ENCODE measurements around the gene EZR.
A peak's percentile ranks its signal among the peaks of the same experiment; 100 is the strongest.

The EZR gene

GRCh38 chr6:158818581-158819212 lies 471 bp downstream of the EZR start:
- peak; percentile 76 to 86 for DNase-seq
- TF ChIP-seq POLR2A (IDR thresholded peaks at IDR 0.05; ENCODE audit: low read length) (no peak), GATA1 (IDR thresholded peaks at IDR 0.05; ENCODE audit: low read depth, low read length) (no peak)

- TF ChIP-seq GATA1 (IDR thresholded peaks at IDR 0.05; ENCODE audit: low read depth, low read length) (no peak), POLR2A (IDR thresholded peaks at IDR 0.05; ENCODE audit: low read length) (peak; percentile 83)
- DNase-seq = peak; percentile 84 to 91
Measured at GRCh38 chr6:158817728-158818580, 1.2 kb downstream of the EZR start.

- DNase-seq = peak; percentile 91 to 94
Measured at GRCh38 chr6:158816803-158817727, 2.1 kb downstream of the EZR start.

GRCh38 chr6:158816329-158816728 lies 2.8 kb downstream of the EZR start:
- peak in 1 of 2 experiments; percentile 17 for DNase-seq
- TF ChIP-seq GATA1 (IDR thresholded peaks at IDR 0.05; ENCODE audit: low read depth, low read length) (no peak), POLR2A (IDR thresholded peaks at IDR 0.05; ENCODE audit: low read length) (no peak)

More at GRCh38 chr6:158816803-158817727, 2.1 kb downstream of the EZR start:
- TF ChIP-seq POLR2A (IDR thresholded peaks at IDR 0.05; ENCODE audit: low read length) (no peak), GATA1 (IDR thresholded peaks at IDR 0.05; ENCODE audit: low read depth, low read length) (no peak)

- TF ChIP-seq GATA1 (IDR thresholded peaks at IDR 0.05; ENCODE audit: low read depth, low read length) (no peak), POLR2A (IDR thresholded peaks at IDR 0.05; ENCODE audit: low read length) (no peak)
- DNase-seq = no peak
Measured at GRCh38 chr6:158815907-158816306, 3.3 kb downstream of the EZR start.

GRCh38 chr6:158815379-158815724 lies 3.8 kb downstream of the EZR start:
- TF ChIP-seq POLR2A (IDR thresholded peaks at IDR 0.05; ENCODE audit: low read length) (no peak), GATA1 (IDR thresholded peaks at IDR 0.05; ENCODE audit: low read depth, low read length) (no peak)
- no peak for DNase-seq

- TF ChIP-seq GATA1 (IDR thresholded peaks at IDR 0.05; ENCODE audit: low read depth, low read length) (no peak), POLR2A (IDR thresholded peaks at IDR 0.05; ENCODE audit: low read length) (no peak)
- no peak for DNase-seq
Measured at GRCh38 chr6:158813032-158813431, 6.1 kb downstream of the EZR start.

- DNase-seq = no peak
- TF ChIP-seq GATA1 (IDR thresholded peaks at IDR 0.05; ENCODE audit: low read depth, low read length) (no peak), POLR2A (IDR thresholded peaks at IDR 0.05; ENCODE audit: low read length) (peak; percentile 21)
Measured at GRCh38 chr6:158812611-158813010, 6.6 kb downstream of the EZR start.

- TF ChIP-seq GATA1 (IDR thresholded peaks at IDR 0.05; ENCODE audit: low read depth, low read length) (no peak), POLR2A (IDR thresholded peaks at IDR 0.05; ENCODE audit: low read length) (no peak)
- no peak for DNase-seq
Measured at GRCh38 chr6:158810155-158811095, 8.7 kb downstream of the EZR start.

- DNase-seq = no peak
- TF ChIP-seq GATA1 (IDR thresholded peaks at IDR 0.05; ENCODE audit: low read depth, low read length) (no peak), POLR2A (IDR thresholded peaks at IDR 0.05; ENCODE audit: low read length) (no peak)
Measured at GRCh38 chr6:158808941-158809678, 10.1 kb downstream of the EZR start.

- no peak for DNase-seq
- no peak for TF ChIP-seq POLR2A (IDR thresholded peaks at IDR 0.05; ENCODE audit: low read length)
- TF ChIP-seq GATA1 (IDR thresholded peaks at IDR 0.05; ENCODE audit: low read depth, low read length) = no peak
Measured at GRCh38 chr6:158808442-158808833, 10.7 kb downstream of the EZR start.
